T-helper 1 cell treated with Interleukin-12 subunit alpha and Interleukin-12 subunit beta and Interleukin-4 antibody, amounts not matched to agents 30 μg/mL and 1 μg/mL, for 36 hours (primary cell): Measurements from ENCODE around the gene APLP2.
A peak's percentile ranks its signal among the peaks of the same experiment; 100 is the strongest.

ENCODE experiments used
- H3K27ac Mint-ChIP-seq: one replicate; pipeline ENCODE4 v1.8.0; 2021; ENCODE audit warnings: mild to moderate bottlenecking, mixed read lengths
- H3K27me3 Mint-ChIP-seq: one replicate; pipeline ENCODE4 v1.8.0; 2021; ENCODE audit warnings: low read depth, mixed read lengths
- H3K36me3 Mint-ChIP-seq: one replicate; pipeline ENCODE4 v1.8.0; 2021; ENCODE audit warnings: low read depth, mixed read lengths
- H3K4me1 Mint-ChIP-seq: one replicate; pipeline ENCODE4 v1.8.0; 2021; ENCODE audit warnings: low read depth, mixed read lengths
- H3K4me3 Mint-ChIP-seq: one replicate; pipeline ENCODE4 v1.8.0; 2021; ENCODE audit warnings: mild to moderate bottlenecking, moderate library complexity, mixed read lengths
- H3K9me3 Mint-ChIP-seq: one replicate; pipeline ENCODE4 v1.8.0; 2021; ENCODE audit warnings: mixed read lengths

The APLP2 gene

GRCh38 chr11:130042093-130042591 is 27.6 kb upstream of the APLP2 start:
- H3K9me3 Mint-ChIP-seq, result no peaks in the 10 kb centered on the region
- no peaks in the 10 kb centered on the region for H3K36me3 Mint-ChIP-seq
- H3K4me3 Mint-ChIP-seq, result no peak overlapping the region
- H3K27me3 Mint-ChIP-seq, result peaks cover 13% of the 10 kb centered on the region
- H3K27ac Mint-ChIP-seq, result no peak overlapping the region
- H3K4me1 Mint-ChIP-seq, result no peaks in the 10 kb centered on the region

- peak overlapping the region; percentile 1 for H3K27ac Mint-ChIP-seq
- H3K4me1 Mint-ChIP-seq, result no peaks in the 10 kb centered on the region
- H3K9me3 Mint-ChIP-seq, result no peaks in the 10 kb centered on the region
- H3K36me3 Mint-ChIP-seq, result no peaks in the 10 kb centered on the region
- H3K4me3 Mint-ChIP-seq, result no peak overlapping the region
- H3K27me3 Mint-ChIP-seq, result peaks cover 5% of the 10 kb centered on the region
Measured at GRCh38 chr11:130043575-130043974, 26.1 kb upstream of the APLP2 start.

- H3K27me3 Mint-ChIP-seq, result peaks cover 21% of the 10 kb centered on the region
- H3K4me1 Mint-ChIP-seq, result no peaks in the 10 kb centered on the region
- no peak overlapping the region for H3K27ac Mint-ChIP-seq
- no peaks in the 10 kb centered on the region for H3K36me3 Mint-ChIP-seq
- H3K4me3 Mint-ChIP-seq, result no peak overlapping the region
- H3K9me3 Mint-ChIP-seq, result no peaks in the 10 kb centered on the region
Measured at GRCh38 chr11:130047141-130047540, 22.6 kb upstream of the APLP2 start.

- H3K9me3 Mint-ChIP-seq, result no peaks in the 10 kb centered on the region
- no peaks in the 10 kb centered on the region for H3K4me1 Mint-ChIP-seq
- H3K4me3 Mint-ChIP-seq, result no peak overlapping the region
- H3K27ac Mint-ChIP-seq, result no peak overlapping the region
- peaks cover 28% of the 10 kb centered on the region for H3K27me3 Mint-ChIP-seq
- H3K36me3 Mint-ChIP-seq, result no peaks in the 10 kb centered on the region
Measured at GRCh38 chr11:130049328-130049771, 20.3 kb upstream of the APLP2 start.

GRCh38 chr11:130050257-130050656 is 19.4 kb upstream of the APLP2 start:
- no peaks in the 10 kb centered on the region for H3K9me3 Mint-ChIP-seq
- no peaks in the 10 kb centered on the region for H3K4me1 Mint-ChIP-seq
- H3K27ac Mint-ChIP-seq, result no peak overlapping the region
- no peaks in the 10 kb centered on the region for H3K36me3 Mint-ChIP-seq
- peaks cover 33% of the 10 kb centered on the region for H3K27me3 Mint-ChIP-seq
- H3K4me3 Mint-ChIP-seq, result no peak overlapping the region

GRCh38 chr11:130051082-130051481 is 18.6 kb upstream of the APLP2 start:
- Mint-ChIP-seq H3K9me3 (no peaks in the 10 kb centered on the region), H3K4me1 (no peaks in the 10 kb centered on the region), H3K4me3 (no peak overlapping the region), H3K27me3 (peaks cover 38% of the 10 kb centered on the region), H3K27ac (no peak overlapping the region), H3K36me3 (no peaks in the 10 kb centered on the region)

GRCh38 chr11:130052567-130052966 is 17.1 kb upstream of the APLP2 start:
- H3K27ac Mint-ChIP-seq, result no peak overlapping the region
- H3K4me1 Mint-ChIP-seq, result no peaks in the 10 kb centered on the region
- H3K9me3 Mint-ChIP-seq, result no peaks in the 10 kb centered on the region
- H3K36me3 Mint-ChIP-seq, result no peaks in the 10 kb centered on the region
- peaks cover 38% of the 10 kb centered on the region for H3K27me3 Mint-ChIP-seq
- H3K4me3 Mint-ChIP-seq, result no peak overlapping the region

GRCh38 chr11:130054966-130055365 is 14.7 kb upstream of the APLP2 start:
- H3K4me3 Mint-ChIP-seq, result no peak overlapping the region
- H3K27me3 Mint-ChIP-seq, result peaks cover 37% of the 10 kb centered on the region
- H3K4me1 Mint-ChIP-seq, result no peaks in the 10 kb centered on the region
- H3K9me3 Mint-ChIP-seq, result no peaks in the 10 kb centered on the region
- no peaks in the 10 kb centered on the region for H3K36me3 Mint-ChIP-seq
- no peak overlapping the region for H3K27ac Mint-ChIP-seq

GRCh38 chr11:130055617-130056016 is 14.1 kb upstream of the APLP2 start:
- H3K4me1 Mint-ChIP-seq, result no peaks in the 10 kb centered on the region
- H3K9me3 Mint-ChIP-seq, result no peaks in the 10 kb centered on the region
- no peaks in the 10 kb centered on the region for H3K36me3 Mint-ChIP-seq
- no peak overlapping the region for H3K4me3 Mint-ChIP-seq
- H3K27me3 Mint-ChIP-seq, result peaks cover 39% of the 10 kb centered on the region
- no peak overlapping the region for H3K27ac Mint-ChIP-seq

- Mint-ChIP-seq H3K9me3 (no peaks in the 10 kb centered on the region), H3K27ac (no peak overlapping the region), H3K27me3 (peaks cover 38% of the 10 kb centered on the region), H3K36me3 (no peaks in the 10 kb centered on the region), H3K4me1 (no peaks in the 10 kb centered on the region), H3K4me3 (no peak overlapping the region)
Measured at GRCh38 chr11:130061017-130061416, 8.7 kb upstream of the APLP2 start.

- Mint-ChIP-seq H3K27ac (no peak overlapping the region), H3K27me3 (peaks cover 38% of the 10 kb centered on the region)
Measured at GRCh38 chr11:130062026-130062425, 7.7 kb upstream of the APLP2 start.

GRCh38 chr11:130063451-130063850 is 6.2 kb upstream of the APLP2 start:
- Mint-ChIP-seq H3K4me3 (no peak overlapping the region), H3K27ac (no peak overlapping the region), H3K4me1 (peaks cover 2% of the 10 kb centered on the region), H3K36me3 (no peaks in the 10 kb centered on the region), H3K27me3 (peaks cover 44% of the 10 kb centered on the region), H3K9me3 (no peaks in the 10 kb centered on the region)

More at GRCh38 chr11:130062026-130062425, 7.7 kb upstream of the APLP2 start:
- Mint-ChIP-seq H3K4me3 (no peak overlapping the region), H3K4me1 (no peaks in the 10 kb centered on the region), H3K36me3 (no peaks in the 10 kb centered on the region), H3K9me3 (no peaks in the 10 kb centered on the region)

GRCh38 chr11:130064596-130064995 is 5.1 kb upstream of the APLP2 start:
- Mint-ChIP-seq H3K9me3 (no peaks in the 10 kb centered on the region), H3K27ac (no peak overlapping the region), H3K4me1 (peaks cover 8% of the 10 kb centered on the region), H3K36me3 (no peaks in the 10 kb centered on the region), H3K4me3 (no peak overlapping the region), H3K27me3 (peaks cover 49% of the 10 kb centered on the region)

- Mint-ChIP-seq H3K36me3 (peaks cover 4% of the 10 kb centered on the region), H3K27ac (no peak overlapping the region), H3K27me3 (peaks cover 48% of the 10 kb centered on the region), H3K9me3 (no peaks in the 10 kb centered on the region), H3K4me3 (no peak overlapping the region), H3K4me1 (peaks cover 14% of the 10 kb centered on the region)
Measured at GRCh38 chr11:130066338-130066737, 3.4 kb upstream of the APLP2 start.

GRCh38 chr11:130068546-130068985 is 1.1 kb upstream of the APLP2 start:
- Mint-ChIP-seq H3K27ac (peak overlapping the region; percentile 78), H3K4me1 (peaks cover 16% of the 10 kb centered on the region), H3K9me3 (no peaks in the 10 kb centered on the region), H3K36me3 (peaks cover 4% of the 10 kb centered on the region), H3K4me3 (peak overlapping the region; percentile 91), H3K27me3 (peaks cover 47% of the 10 kb centered on the region)
